Measurements from ENCODE around the gene ELSPBP1.

- TF ChIP-seq, protein P1, sequence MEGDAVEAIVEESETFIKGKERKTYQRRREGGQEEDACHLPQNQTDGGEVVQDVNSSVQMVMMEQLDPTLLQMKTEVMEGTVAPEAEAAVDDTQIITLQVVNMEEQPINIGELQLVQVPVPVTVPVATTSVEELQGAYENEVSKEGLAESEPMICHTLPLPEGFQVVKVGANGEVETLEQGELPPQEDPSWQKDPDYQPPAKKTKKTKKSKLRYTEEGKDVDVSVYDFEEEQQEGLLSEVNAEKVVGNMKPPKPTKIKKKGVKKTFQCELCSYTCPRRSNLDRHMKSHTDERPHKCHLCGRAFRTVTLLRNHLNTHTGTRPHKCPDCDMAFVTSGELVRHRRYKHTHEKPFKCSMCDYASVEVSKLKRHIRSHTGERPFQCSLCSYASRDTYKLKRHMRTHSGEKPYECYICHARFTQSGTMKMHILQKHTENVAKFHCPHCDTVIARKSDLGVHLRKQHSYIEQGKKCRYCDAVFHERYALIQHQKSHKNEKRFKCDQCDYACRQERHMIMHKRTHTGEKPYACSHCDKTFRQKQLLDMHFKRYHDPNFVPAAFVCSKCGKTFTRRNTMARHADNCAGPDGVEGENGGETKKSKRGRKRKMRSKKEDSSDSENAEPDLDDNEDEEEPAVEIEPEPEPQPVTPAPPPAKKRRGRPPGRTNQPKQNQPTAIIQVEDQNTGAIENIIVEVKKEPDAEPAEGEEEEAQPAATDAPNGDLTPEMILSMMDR (IDR thresholded peaks at IDR 0.05) = no peak
- no peak for TF ChIP-seq POLR2A (IDR thresholded peaks at IDR 0.05)
Measured at GRCh38 chr19:47992070-47992469, 2.4 kb upstream of the ELSPBP1 start, which contains the start of gene BSPH1.
